GM12878 (cell line): ENCODE data around the gene PROZ. TPM values are rescaled to one million over a fixed set of nuclear protein-coding genes. Genes with fewer than 3 reads are reported as not detected.

ENCODE experiments used
- DPF2 ChIP-seq: fragments of 450-650 bp; IDR thresholded peaks from 2 replicates; pipeline ENCODE4 v1.6.1; 2017; ENCODE audit warnings: mild to moderate bottlenecking
- NFXL1 ChIP-seq: fragments of 450-650 bp; IDR thresholded peaks from 2 replicates; pipeline ENCODE4 v1.6.1; 2017; ENCODE audit warnings: antibody characterized with exemption, mild to moderate bottlenecking, borderline replicate concordance
- RFX5 ChIP-seq: IDR thresholded peaks from 2 replicates; pipeline ENCODE4 v1.6.1; 2011; ENCODE audit warnings: low read depth, low read length, improper control_type of control experiment
- ZSCAN29 ChIP-seq: fragments of 450-650 bp; IDR thresholded peaks from 2 replicates; pipeline ENCODE4 v1.6.1; 2017; ENCODE audit warnings: mild to moderate bottlenecking, moderate library complexity
- polyA plus RNA-seq, 11 experiments: library from polyadenylated mRNA; depleted of rRNA in 4 of 11; unstranded in 6 of 11; stranded (reverse) in 5 of 11; fragments of >200 nt; fragmentation: Nextera tagmentation in 4 of 11; fragmentation: Illumina TruSeq in 1 of 11; extraction: Ambion mirVana in 4 of 11; extraction: Trizol in 1 of 11; gene quantifications; 1 replicate in 1 of 11; 2 replicates in 10 of 11; pipeline versions ENCODE4 v1.2.1 to v1.2.3, GENCODE V29; 2011 to 2016; ENCODE audit warnings: inconsistent platforms in 2 of 11, missing spikeins in 2 of 11, low read depth in 1 of 11
- total RNA-seq, 4 experiments: library from RNA; depleted of rRNA in 3 of 4; stranded (reverse); fragments of >200 nt in 3 of 4; fragmentation: Illumina TruSeq in 1 of 4; extraction: Trizol in 1 of 4; gene quantifications; 2 replicates each; pipeline versions ENCODE4 v1.2.1 to v1.2.3, GENCODE V29; 2013 to 2021
- TF ChIP-seq, protein P1 (sequence below): fragments of 450-650 bp; formaldehyde crosslinking; IDR thresholded peaks from 2 replicates; pipeline ENCODE4 v1.4.0; 2020; ENCODE audit warnings: mild to moderate bottlenecking, moderate library complexity
- TF ChIP-seq, protein P2 (sequence below): IDR thresholded peaks from 2 replicates; pipeline ENCODE4 v1.6.1; 2012; ENCODE audit warnings: low read depth, low read length, improper control_type of control experiment
- TF ChIP-seq, protein P3 (sequence below): IDR thresholded peaks from 2 replicates; pipeline ENCODE4 v1.6.1; 2012; ENCODE audit warnings: low read length, inconsistent platforms

The PROZ gene
- total and polyA plus RNA-seq, 10 of the 15 experiments (the other 5 are each of a cell fraction or from before 2014, with no cell fraction given), result 0.07 to 0.24 (median 0.21) TPM; not detected in 7

- TF ChIP-seq, protein P1, sequence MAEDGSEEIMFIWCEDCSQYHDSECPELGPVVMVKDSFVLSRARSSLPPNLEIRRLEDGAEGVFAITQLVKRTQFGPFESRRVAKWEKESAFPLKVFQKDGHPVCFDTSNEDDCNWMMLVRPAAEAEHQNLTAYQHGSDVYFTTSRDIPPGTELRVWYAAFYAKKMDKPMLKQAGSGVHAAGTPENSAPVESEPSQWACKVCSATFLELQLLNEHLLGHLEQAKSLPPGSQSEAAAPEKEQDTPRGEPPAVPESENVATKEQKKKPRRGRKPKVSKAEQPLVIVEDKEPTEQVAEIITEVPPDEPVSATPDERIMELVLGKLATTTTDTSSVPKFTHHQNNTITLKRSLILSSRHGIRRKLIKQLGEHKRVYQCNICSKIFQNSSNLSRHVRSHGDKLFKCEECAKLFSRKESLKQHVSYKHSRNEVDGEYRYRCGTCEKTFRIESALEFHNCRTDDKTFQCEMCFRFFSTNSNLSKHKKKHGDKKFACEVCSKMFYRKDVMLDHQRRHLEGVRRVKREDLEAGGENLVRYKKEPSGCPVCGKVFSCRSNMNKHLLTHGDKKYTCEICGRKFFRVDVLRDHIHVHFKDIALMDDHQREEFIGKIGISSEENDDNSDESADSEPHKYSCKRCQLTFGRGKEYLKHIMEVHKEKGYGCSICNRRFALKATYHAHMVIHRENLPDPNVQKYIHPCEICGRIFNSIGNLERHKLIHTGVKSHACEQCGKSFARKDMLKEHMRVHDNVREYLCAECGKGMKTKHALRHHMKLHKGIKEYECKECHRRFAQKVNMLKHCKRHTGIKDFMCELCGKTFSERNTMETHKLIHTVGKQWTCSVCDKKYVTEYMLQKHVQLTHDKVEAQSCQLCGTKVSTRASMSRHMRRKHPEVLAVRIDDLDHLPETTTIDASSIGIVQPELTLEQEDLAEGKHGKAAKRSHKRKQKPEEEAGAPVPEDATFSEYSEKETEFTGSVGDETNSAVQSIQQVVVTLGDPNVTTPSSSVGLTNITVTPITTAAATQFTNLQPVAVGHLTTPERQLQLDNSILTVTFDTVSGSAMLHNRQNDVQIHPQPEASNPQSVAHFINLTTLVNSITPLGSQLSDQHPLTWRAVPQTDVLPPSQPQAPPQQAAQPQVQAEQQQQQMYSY (CRISPR knock-in tag), result no peak
- no peak for TF ChIP-seq DPF2
- TF ChIP-seq RFX5, result no peak
- no peak for TF ChIP-seq NFXL1
- TF ChIP-seq, protein P2, sequence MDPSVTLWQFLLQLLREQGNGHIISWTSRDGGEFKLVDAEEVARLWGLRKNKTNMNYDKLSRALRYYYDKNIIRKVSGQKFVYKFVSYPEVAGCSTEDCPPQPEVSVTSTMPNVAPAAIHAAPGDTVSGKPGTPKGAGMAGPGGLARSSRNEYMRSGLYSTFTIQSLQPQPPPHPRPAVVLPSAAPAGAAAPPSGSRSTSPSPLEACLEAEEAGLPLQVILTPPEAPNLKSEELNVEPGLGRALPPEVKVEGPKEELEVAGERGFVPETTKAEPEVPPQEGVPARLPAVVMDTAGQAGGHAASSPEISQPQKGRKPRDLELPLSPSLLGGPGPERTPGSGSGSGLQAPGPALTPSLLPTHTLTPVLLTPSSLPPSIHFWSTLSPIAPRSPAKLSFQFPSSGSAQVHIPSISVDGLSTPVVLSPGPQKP, result no peak
- TF ChIP-seq ZSCAN29, result no peak
- TF ChIP-seq, protein P3, sequence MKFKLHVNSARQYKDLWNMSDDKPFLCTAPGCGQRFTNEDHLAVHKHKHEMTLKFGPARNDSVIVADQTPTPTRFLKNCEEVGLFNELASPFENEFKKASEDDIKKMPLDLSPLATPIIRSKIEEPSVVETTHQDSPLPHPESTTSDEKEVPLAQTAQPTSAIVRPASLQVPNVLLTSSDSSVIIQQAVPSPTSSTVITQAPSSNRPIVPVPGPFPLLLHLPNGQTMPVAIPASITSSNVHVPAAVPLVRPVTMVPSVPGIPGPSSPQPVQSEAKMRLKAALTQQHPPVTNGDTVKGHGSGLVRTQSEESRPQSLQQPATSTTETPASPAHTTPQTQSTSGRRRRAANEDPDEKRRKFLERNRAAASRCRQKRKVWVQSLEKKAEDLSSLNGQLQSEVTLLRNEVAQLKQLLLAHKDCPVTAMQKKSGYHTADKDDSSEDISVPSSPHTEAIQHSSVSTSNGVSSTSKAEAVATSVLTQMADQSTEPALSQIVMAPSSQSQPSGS, result no peak
Measured at GRCh38 chr13:113192279-113192678, 33.8 kb downstream of the PROZ start (continued).
